Neural crest cell (in vitro differentiated cells): ENCODE measurements around the gene KICS2. TPM values are rescaled to one million over a fixed set of nuclear protein-coding genes. Genes with fewer than 3 reads are reported as not detected.

Source experiments
- DNase-seq: peaks from one replicate; pipeline ENCODE4 v3.0.0; 2021; ENCODE audit warnings: low read depth, mixed read lengths, low spot score
- H3K27ac Mint-ChIP-seq: one replicate; pipeline ENCODE4 v1.8.0; 2021; ENCODE audit warnings: mild to moderate bottlenecking, mixed read lengths; ENCODE audit not compliant: unreplicated experiment
- H3K27me3 Mint-ChIP-seq: 2 replicates; pipeline ENCODE4 v1.8.0; 2021; ENCODE audit warnings: low read depth, mild to moderate bottlenecking, mixed read lengths
- H3K36me3 Mint-ChIP-seq: 2 replicates; pipeline ENCODE4 v1.8.0; 2021; ENCODE audit warnings: low read depth, mild to moderate bottlenecking, mixed read lengths
- H3K4me1 Mint-ChIP-seq: 2 replicates; pipeline ENCODE4 v1.8.0; 2021; ENCODE audit warnings: mixed read lengths
- H3K4me3 Mint-ChIP-seq: one replicate; pipeline ENCODE4 v1.8.0; 2021; ENCODE audit warnings: mild to moderate bottlenecking, mixed read lengths
- H3K9me3 Mint-ChIP-seq: 2 replicates; pipeline ENCODE4 v1.8.0; 2021; ENCODE audit warnings: mixed read lengths
- CTCF ChIP-seq: fragments of 200-600 bp; sonication (generic); conservative IDR thresholded peaks from 2 replicates; pipeline ENCODE4 v1.5.0; 2021; ENCODE audit warnings: antibody characterized with exemption, mild to moderate bottlenecking
- total RNA-seq: library from RNA; stranded (reverse); gene quantifications from 2 replicates; pipeline ENCODE4 v1.2.1, GENCODE V29; 2021

Gene KICS2
- total RNA-seq, 1 donor from 2014 or later = 6.9 TPM

- no peaks in the 10 kb centered on the region for H3K9me3 Mint-ChIP-seq
- peaks cover 17% of the 10 kb centered on the region for H3K36me3 Mint-ChIP-seq
- no peak for TF ChIP-seq CTCF
- H3K4me3 Mint-ChIP-seq = no peak overlapping the region
- peaks cover 3% of the 10 kb centered on the region for H3K4me1 Mint-ChIP-seq
- H3K27me3 Mint-ChIP-seq = no peaks in the 10 kb centered on the region
- no peak overlapping the region for H3K27ac Mint-ChIP-seq
- DNase-seq = no peak
Measured at GRCh38 chr12:64190140-64190539, 32.0 kb downstream of the KICS2 start.

- Mint-ChIP-seq H3K4me3 (no peak overlapping the region), H3K4me1 (no peaks in the 10 kb centered on the region), H3K27ac (no peak overlapping the region), H3K27me3 (no peaks in the 10 kb centered on the region), H3K9me3 (no peaks in the 10 kb centered on the region), H3K36me3 (peaks cover 17% of the 10 kb centered on the region)
- DNase-seq = no peak
- TF ChIP-seq CTCF = no peak
Measured at GRCh38 chr12:64189530-64189929, 32.6 kb downstream of the KICS2 start.

- Mint-ChIP-seq H3K9me3 (no peaks in the 10 kb centered on the region), H3K27ac (no peak overlapping the region), H3K4me3 (no peak overlapping the region), H3K4me1 (no peaks in the 10 kb centered on the region), H3K27me3 (no peaks in the 10 kb centered on the region), H3K36me3 (peaks cover 6% of the 10 kb centered on the region)
- no peak for TF ChIP-seq CTCF
- no peak for DNase-seq
Measured at GRCh38 chr12:64187794-64188193, 34.3 kb downstream of the KICS2 start.

- Mint-ChIP-seq H3K4me3 (no peak overlapping the region), H3K9me3 (no peaks in the 10 kb centered on the region), H3K27ac (no peak overlapping the region), H3K36me3 (peaks cover 2% of the 10 kb centered on the region), H3K4me1 (no peaks in the 10 kb centered on the region), H3K27me3 (no peaks in the 10 kb centered on the region)
- DNase-seq = no peak
- TF ChIP-seq CTCF = no peak
Measured at GRCh38 chr12:64187370-64187769, 34.7 kb downstream of the KICS2 start.

- Mint-ChIP-seq H3K9me3 (no peaks in the 10 kb centered on the region), H3K4me1 (no peaks in the 10 kb centered on the region), H3K4me3 (no peak overlapping the region), H3K36me3 (no peaks in the 10 kb centered on the region), H3K27ac (no peak overlapping the region), H3K27me3 (no peaks in the 10 kb centered on the region)
- no peak for TF ChIP-seq CTCF
- DNase-seq = no peak
Measured at GRCh38 chr12:64186789-64187188, 35.3 kb downstream of the KICS2 start.

- no peaks in the 10 kb centered on the region for H3K27me3 Mint-ChIP-seq
Measured at GRCh38 chr12:64184216-64184615, 37.9 kb downstream of the KICS2 start.

More at GRCh38 chr12:64184216-64184615, 37.9 kb downstream of the KICS2 start:
- no peak overlapping the region for H3K4me3 Mint-ChIP-seq
- H3K27ac Mint-ChIP-seq = no peak overlapping the region
- H3K4me1 Mint-ChIP-seq = no peaks in the 10 kb centered on the region
- H3K9me3 Mint-ChIP-seq = no peaks in the 10 kb centered on the region
- no peak for TF ChIP-seq CTCF
- no peaks in the 10 kb centered on the region for H3K36me3 Mint-ChIP-seq
- DNase-seq = no peak
